Vagina (tissue), 2 donors: ENCODE results near the gene TTC28. TPM values are rescaled to one million over a fixed set of nuclear protein-coding genes. Genes with fewer than 3 reads are reported as not detected.

Experiments
- DNase-seq, 2 donors: peaks; one replicate each; pipeline ENCODE4 v3.0.0-alpha.2; 2017; ENCODE audit errors: extremely low spot score in 2 of 2
- H3K27ac ChIP-seq: fragments of 200-600 bp; sonication (generic); one replicate; pipeline ENCODE4 v1.5.1; 2019
- H3K27me3 ChIP-seq: fragments of 200-600 bp; sonication (generic); one replicate; pipeline ENCODE4 v1.5.1; 2019
- H3K36me3 ChIP-seq, 2 donors: fragments of 200-600 bp; sonication (generic); one replicate each; pipeline ENCODE4 v1.5.1; 2017 to 2019
- H3K4me1 ChIP-seq: fragments of 200-600 bp; sonication (generic); one replicate; pipeline ENCODE4 v1.5.1; 2019
- H3K4me3 ChIP-seq, 2 donors: fragments of 200-600 bp; sonication (generic); 1 replicate in 1 of 2; 2 replicates in 1 of 2; pipeline ENCODE4 v1.5.1; 2016 to 2019
- H3K9me3 ChIP-seq: fragments of 200-600 bp; sonication (generic); one replicate; pipeline ENCODE4 v1.5.1; 2019
- CTCF ChIP-seq, 3 experiments: fragments of 450-650 bp in 2 of 3; fragments of 200-600 bp in 1 of 3; sonication (generic) in 1 of 3; IDR thresholded peaks; one replicate each; pipeline ENCODE4 v1.5.1; 2017 to 2019; ENCODE audit warnings: antibody characterized with exemption in 3 of 3, mild to moderate bottlenecking in 2 of 3, moderate library complexity in 2 of 3
- POLR2A ChIP-seq, 2 donors: fragments of 450-650 bp; IDR thresholded peaks; one replicate each; pipeline ENCODE4 v1.6.1; 2017; ENCODE audit warnings: antibody characterized with exemption in 2 of 2, mild to moderate bottlenecking in 2 of 2, moderate library complexity in 2 of 2
- POLR2AphosphoS5 ChIP-seq, 2 donors: sonication (generic); formaldehyde crosslinking; IDR thresholded peaks; one replicate each; pipeline ENCODE4 v1.9.0; 2017; ENCODE audit warnings: antibody characterized with exemption in 2 of 2, mild to moderate bottlenecking in 2 of 2, low read depth in 1 of 2; ENCODE audit not compliant: insufficient read depth in 1 of 2
- intact Hi-C: fragments of 100-400 bp; cut with DNase I; formaldehyde crosslinking; loops from one replicate; pipeline ENCODE4 v1.15.1; 2023
- total RNA-seq: library from RNA; depleted of rRNA; stranded (reverse); fragments of >200 nt; gene quantifications from one replicate; pipeline ENCODE4 v1.2.3, GENCODE V29; 2016

TTC28 gene
- total RNA-seq, 1 donor from 2014 or later = 41.7 TPM

GRCh38 chr22:27971926-27972325 lies 707.7 kb downstream of the TTC28 start:
- Histone ChIP-seq H3K9me3 (no peaks in the 10 kb centered on the region), H3K27ac (no peak overlapping the region), H3K4me3 (no peak overlapping the region), H3K36me3 (no peaks in the 10 kb centered on the region), H3K27me3 (no peaks in the 10 kb centered on the region), H3K4me1 (peaks cover 6% of the 10 kb centered on the region)
- TF ChIP-seq CTCF (IDR thresholded peaks at IDR 0.05) (no peak), POLR2AphosphoS5 (IDR thresholded peaks at IDR 0.05; ENCODE audit: insufficient read depth in 1 of 2, low read depth in 1 of 2) (no peak), POLR2A (IDR thresholded peaks at IDR 0.05) (no peak)
- intact Hi-C loops = no loop called here
- DNase-seq = no peak

GRCh38 chr22:27970596-27971220 lies 708.9 kb downstream of the TTC28 start:
- H3K36me3 ChIP-seq = no peaks in the 10 kb centered on the region
- no peak overlapping the region for H3K27ac ChIP-seq
- TF ChIP-seq POLR2A (IDR thresholded peaks at IDR 0.05) (no peak), POLR2AphosphoS5 (IDR thresholded peaks at IDR 0.05; ENCODE audit: insufficient read depth in 1 of 2, low read depth in 1 of 2) (no peak), CTCF (IDR thresholded peaks at IDR 0.05) (no peak)
- intact Hi-C loops = no loop called here
- no peaks in the 10 kb centered on the region for H3K27me3 ChIP-seq
- peaks cover 6% of the 10 kb centered on the region for H3K4me1 ChIP-seq
- no peak for DNase-seq
- no peaks in the 10 kb centered on the region for H3K9me3 ChIP-seq
- no peak overlapping the region for H3K4me3 ChIP-seq

GRCh38 chr22:27966168-27967064 lies 713.2 kb downstream of the TTC28 start:
- no peak for TF ChIP-seq CTCF (IDR thresholded peaks at IDR 0.05)
- no peak for TF ChIP-seq POLR2AphosphoS5 (IDR thresholded peaks at IDR 0.05; ENCODE audit: insufficient read depth in 1 of 2, low read depth in 1 of 2)
- TF ChIP-seq POLR2A (IDR thresholded peaks at IDR 0.05) = no peak
- no peak for DNase-seq
- no peak overlapping the region for H3K27ac ChIP-seq
- H3K4me3 ChIP-seq = no peak overlapping the region
- no peaks in the 10 kb centered on the region for H3K27me3 ChIP-seq
- H3K9me3 ChIP-seq = no peaks in the 10 kb centered on the region
- H3K36me3 ChIP-seq = no peaks in the 10 kb centered on the region
- intact Hi-C loops = no loop called here
- peaks cover 16% of the 10 kb centered on the region for H3K4me1 ChIP-seq

GRCh38 chr22:27962268-27963044 lies 717.2 kb downstream of the TTC28 start:
- no peak for TF ChIP-seq POLR2A (IDR thresholded peaks at IDR 0.05)
- TF ChIP-seq CTCF (IDR thresholded peaks at IDR 0.05) = no peak
- TF ChIP-seq POLR2AphosphoS5 (IDR thresholded peaks at IDR 0.05; ENCODE audit: insufficient read depth in 1 of 2, low read depth in 1 of 2) = no peak
- peaks cover 16% of the 10 kb centered on the region for H3K4me1 ChIP-seq
- no peak for DNase-seq
- no peaks in the 10 kb centered on the region for H3K9me3 ChIP-seq
- no peaks in the 10 kb centered on the region for H3K36me3 ChIP-seq
- intact Hi-C loops = no loop called here
- H3K27ac ChIP-seq = peak overlapping the region; percentile 31
- H3K27me3 ChIP-seq = no peaks in the 10 kb centered on the region
- no peak overlapping the region for H3K4me3 ChIP-seq
